GM12878 (cell line): Measurements from ENCODE around the gene CDH4. TPM values are rescaled to one million over a fixed set of nuclear protein-coding genes. Genes with fewer than 3 reads are reported as not detected.

ENCODE experiments used
- ATAC-seq: fragments of 200-7000 bp; cut with Tn5 transposase; 3 replicates; pipeline ENCODE4 v1.9.1; 2020; ENCODE audit warnings: mild to moderate bottlenecking, moderate library complexity
- BruUV-seq: library from RNA; stranded (reverse); fragments of 400-500 nt; replicated peaks from 2 replicates; lab custom pipeline; 2021; lab: Mats Ljungman, UMichigan
- CTCF ChIA-PET: fragments of 300-600 bp; sonication (Branson Sonifier 250); formaldehyde crosslinking; extraction: SDS; loops from one replicate; lab custom pipeline; 2021; ENCODE audit warnings: inconsistent platforms; lab: Yijun Ruan, JAX
- POLR2A ChIA-PET: fragments of 350-600 bp; formaldehyde crosslinking; extraction: SDS; loops from one replicate; lab custom pipeline; 2021; ENCODE audit warnings: inconsistent platforms; lab: Charles Lee
- RAD21 ChIA-PET: fragments of 300-600 bp; sonication (Branson Sonifier 250); formaldehyde crosslinking; loops from one replicate; lab custom pipeline; 2023; ENCODE audit warnings: antibody characterized with exemption; ENCODE audit not compliant: unreplicated experiment; lab: Charles Lee
- SMC1A ChIA-PET: fragments of 300-600 bp; sonication (Branson Sonifier 250); formaldehyde crosslinking; loops from one replicate; lab custom pipeline; 2023; ENCODE audit not compliant: unreplicated experiment, uncharacterized antibody; lab: Charles Lee
- DNase-seq: peaks from one replicate; pipeline ENCODE4 v3.0.0-alpha.2; 2011; ENCODE audit warnings: low read depth, low spot score
- FAIRE-seq: peaks from 3 replicates; lab custom pipeline; 2011; peaks lifted over from hg19 to GRCh38; lab: Jason Lieb, UNC
- H2AFZ ChIP-seq: 2 replicates; pipeline ENCODE4 v1.6.0; 2011; ENCODE audit warnings: low read depth, low read length, control low read depth; ENCODE audit not compliant: control insufficient read depth
- H3K27ac ChIP-seq: 2 replicates; pipeline ENCODE4 v1.5.1; 2011; ENCODE audit warnings: control low read depth; ENCODE audit not compliant: control insufficient read depth, insufficient read depth
- H3K27me3 ChIP-seq, 2 experiments: replicated peaks in 1 of 2; 2 replicates each; pipeline versions ENCODE4 v1.6.0 to v1.6.1; 2011; ENCODE audit warnings: low read length in 1 of 2; ENCODE audit not compliant: control insufficient read depth in 2 of 2, insufficient read depth in 2 of 2
- H3K36me3 ChIP-seq, 2 experiments: 2 replicates each; pipeline ENCODE4 v1.5.1; 2011; ENCODE audit warnings: low read length in 1 of 2; ENCODE audit not compliant: control insufficient read depth in 2 of 2, insufficient read depth in 2 of 2
- H3K4me1 ChIP-seq: 2 replicates; pipeline ENCODE4 v1.6.1; 2011; ENCODE audit warnings: mild to moderate bottlenecking, low read length, moderate library complexity, mixed read lengths; ENCODE audit not compliant: control insufficient read depth, insufficient read depth
- H3K4me2 ChIP-seq: 2 replicates; pipeline ENCODE4 v1.6.0; 2011; ENCODE audit warnings: control low read depth; ENCODE audit not compliant: control insufficient read depth, insufficient read depth
- H3K4me3 ChIP-seq: fragments of 200-600 bp; sonication (generic); 2 replicates; pipeline ENCODE4 v1.5.1; 2016
- H3K79me2 ChIP-seq: 2 replicates; pipeline ENCODE4 v1.6.0; 2011; ENCODE audit warnings: low read length; ENCODE audit not compliant: control insufficient read depth, insufficient read depth
- H3K9ac ChIP-seq: 2 replicates; pipeline ENCODE4 v1.8.0; 2011; ENCODE audit warnings: low read length, control low read depth, mixed read lengths; ENCODE audit not compliant: control insufficient read depth, insufficient read depth
- H3K9me3 ChIP-seq: replicated peaks from 3 replicates; pipeline ENCODE4 v1.5.1; 2011; ENCODE audit warnings: mild to moderate bottlenecking, low read length; ENCODE audit not compliant: control insufficient read depth, insufficient read depth
- H4K20me1 ChIP-seq: 2 replicates; pipeline ENCODE4 v1.6.0; 2011; ENCODE audit not compliant: control insufficient read depth, insufficient read depth
- BHLHE40 ChIP-seq, 2 experiments: fragments of 450-650 bp in 1 of 2; IDR thresholded peaks; 2 replicates each; pipeline ENCODE4 v1.6.1; 2011 to 2017; ENCODE audit warnings: low read depth in 2 of 2, borderline replicate concordance in 1 of 2, improper control_type of control experiment in 1 of 2, low read length in 1 of 2, mild to moderate bottlenecking in 1 of 2
- BMI1 ChIP-seq: fragments of 450-650 bp; IDR thresholded peaks from 2 replicates; pipeline ENCODE4 v1.6.1; 2016; ENCODE audit warnings: mild to moderate bottlenecking, moderate library complexity, borderline replicate concordance
- CBX3 ChIP-seq: fragments of 200-600 bp; sonication (generic); IDR thresholded peaks from 2 replicates; pipeline ENCODE4 v1.6.1; 2016; ENCODE audit warnings: low read depth, borderline replicate concordance
- ETV6 ChIP-seq, 2 experiments: fragments of 450-650 bp in 1 of 2; IDR thresholded peaks in 1 of 2; conservative IDR thresholded peaks in 1 of 2; 2 replicates each; pipeline ENCODE4 v1.6.1; 2014; ENCODE audit warnings: antibody characterized with exemption in 1 of 2, borderline replicate concordance in 1 of 2, low read depth in 1 of 2, mild to moderate bottlenecking in 1 of 2, moderate library complexity in 1 of 2
- NBN ChIP-seq: fragments of 450-650 bp; IDR thresholded peaks from 2 replicates; pipeline ENCODE4 v1.6.1; 2016
- NR2C1 ChIP-seq: fragments of 450-650 bp; IDR thresholded peaks from 2 replicates; pipeline ENCODE4 v1.6.1; 2017; ENCODE audit warnings: antibody characterized with exemption, mild to moderate bottlenecking, moderate library complexity
- NR2C2 ChIP-seq: IDR thresholded peaks from 2 replicates; pipeline ENCODE4 v1.6.1; 2011; ENCODE audit warnings: borderline replicate concordance, low read depth; ENCODE audit not compliant: control insufficient read depth, insufficient read length
- PAX8 ChIP-seq: fragments of 450-650 bp; IDR thresholded peaks from 2 replicates; pipeline ENCODE4 v1.6.1; 2017; ENCODE audit warnings: mild to moderate bottlenecking, moderate library complexity
- RB1 ChIP-seq: fragments of 450-650 bp; formaldehyde crosslinking; IDR thresholded peaks from 2 replicates; pipeline ENCODE4 v1.6.1; 2017; ENCODE audit warnings: mild to moderate bottlenecking, borderline replicate concordance
- SMAD5 ChIP-seq: IDR thresholded peaks from 2 replicates; pipeline ENCODE4 v1.6.1; 2016; ENCODE audit warnings: antibody characterized with exemption, low read depth
- SREBF2 ChIP-seq: IDR thresholded peaks from 2 replicates; pipeline ENCODE4 v1.6.1; 2012; ENCODE audit warnings: mild to moderate bottlenecking, low read length
- TARDBP ChIP-seq: IDR thresholded peaks from 2 replicates; pipeline ENCODE4 v1.6.1; 2016; ENCODE audit warnings: borderline replicate concordance
- ZNF384 ChIP-seq: IDR thresholded peaks from 2 replicates; pipeline ENCODE4 v1.6.1; 2012; ENCODE audit warnings: low read depth, mild to moderate bottlenecking, low read length, improper control_type of control experiment, borderline replicate concordance
- WGBS: methylation state at CpG from one replicate; pipeline ENCODE4 v1.1.6; 2016; ENCODE audit warnings: low lambda C conversion rate; ENCODE audit not compliant: insufficient replicate concordance, insufficient coverage; ENCODE audit errors: missing lambda C conversion rate; 5-methylcytosine and 5-hydroxymethylcytosine counted together
- in situ Hi-C: fragments of 300-500 bp; cut with MboI; formaldehyde crosslinking; loops from 9 replicates; pipeline ENCODE4 v1.14.3; 2018; ENCODE audit warnings: mixed read lengths
- intact Hi-C: fragments of 100-400 bp; cut with micrococcal nuclease; formaldehyde crosslinking; loops from one replicate; pipeline ENCODE4 v1.14.2; 2022; ENCODE audit not compliant: unreplicated experiment
- polyA plus RNA-seq, 11 experiments: library from polyadenylated mRNA; depleted of rRNA in 4 of 11; unstranded in 6 of 11; stranded (reverse) in 5 of 11; fragments of >200 nt; fragmentation: Nextera tagmentation in 4 of 11; fragmentation: Illumina TruSeq in 1 of 11; extraction: Ambion mirVana in 4 of 11; extraction: Trizol in 1 of 11; gene quantifications; 1 replicate in 1 of 11; 2 replicates in 10 of 11; pipeline versions ENCODE4 v1.2.1 to v1.2.3, GENCODE V29; 2011 to 2016; ENCODE audit warnings: inconsistent platforms in 2 of 11, missing spikeins in 2 of 11, low read depth in 1 of 11
- total RNA-seq, 4 experiments: library from RNA; depleted of rRNA in 3 of 4; stranded (reverse); fragments of >200 nt in 3 of 4; fragmentation: Illumina TruSeq in 1 of 4; extraction: Trizol in 1 of 4; gene quantifications; 2 replicates each; pipeline versions ENCODE4 v1.2.1 to v1.2.3, GENCODE V29; 2013 to 2021
- TF ChIP-seq, protein P1 (sequence below): IDR thresholded peaks from 2 replicates; pipeline ENCODE4 v1.6.1; 2012; ENCODE audit warnings: low read depth, low read length, improper control_type of control experiment
- TF ChIP-seq, protein P2 (sequence below): fragments of 450-650 bp; IDR thresholded peaks from 2 replicates; pipeline ENCODE4 v1.6.1; 2017; ENCODE audit warnings: low read depth, mild to moderate bottlenecking, moderate library complexity
- TF ChIP-seq, protein P3 (sequence below): fragments of 150-350 bp; IDR thresholded peaks from 2 replicates; pipeline ENCODE4 v1.6.1; 2014; ENCODE audit warnings: mild to moderate bottlenecking, low read depth, low read length
- TF ChIP-seq, protein P4 (sequence below): fragments of 450-650 bp; IDR thresholded peaks from 2 replicates; pipeline ENCODE4 v1.6.1; 2017; ENCODE audit warnings: mild to moderate bottlenecking

The CDH4 gene
- total and polyA plus RNA-seq, 10 of the 15 experiments (the other 5 are each of a cell fraction or from before 2014, with no cell fraction given) = not detected

DNA sequence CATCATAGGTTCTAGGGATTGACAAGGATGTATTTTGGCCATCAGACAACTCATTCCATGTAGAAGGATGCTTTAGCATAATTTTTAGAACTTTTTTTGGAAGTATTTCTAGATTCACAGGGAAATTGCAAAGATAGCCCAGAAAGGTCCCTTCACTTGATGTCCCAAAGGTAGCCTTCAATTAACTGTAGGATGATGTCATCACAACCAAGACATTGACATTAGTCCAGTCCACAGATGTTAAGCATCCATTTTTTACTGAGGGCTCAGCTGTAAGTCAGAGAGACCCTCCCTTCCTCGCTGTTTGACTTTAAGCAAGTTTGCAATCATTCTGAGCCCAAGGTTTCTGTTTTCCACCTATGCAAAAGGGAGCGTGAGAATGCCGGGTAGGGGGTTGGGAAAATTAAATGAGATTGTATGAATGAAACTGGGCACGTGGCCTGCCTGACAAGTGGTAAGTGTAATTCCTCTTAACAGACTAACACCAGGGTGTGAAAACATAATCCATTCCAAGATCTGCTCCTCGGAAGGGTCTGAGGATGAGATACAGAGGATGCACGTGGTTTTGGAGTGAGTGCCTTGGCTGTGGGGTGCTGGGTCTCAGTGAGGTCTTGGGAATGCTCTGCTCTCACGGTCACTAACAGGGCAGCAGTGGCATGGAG, 126.8 kb downstream of the CDH4 start:
- in situ Hi-C loops = loop anchor here (5.0 kb wide), 1 partner anchor 52 kb away; no protein-coding TSS in a partner anchor
- RAD21 ChIA-PET = no interaction called here
- H3K27me3 ChIP-seq = no peaks in the 10 kb centered on the region
- DNase-seq = no peak
- ATAC-seq = no peak
- WGBS = 34% methylated on average over 7 of the region's 7 CpGs
- POLR2A ChIA-PET = no interaction called here
- CTCF ChIA-PET = no interaction called here
- no peak overlapping the region for H2AFZ ChIP-seq
- SMC1A ChIA-PET = no interaction called here
- FAIRE-seq = no peak
- no peaks in the 10 kb centered on the region for H4K20me1 ChIP-seq
- no peaks in the 10 kb centered on the region; the same call in 2 of the 3 replicates for H3K9me3 ChIP-seq
- no peak overlapping the region for H3K27ac ChIP-seq
- H3K4me2 ChIP-seq = no peak overlapping the region
- no peaks in the 10 kb centered on the region for H3K36me3 ChIP-seq
- intact Hi-C loops = no loop called here
- no TSS peak for BruUV-seq
- no peak overlapping the region for H3K4me3 ChIP-seq
- H3K79me2 ChIP-seq = no peaks in the 10 kb centered on the region
- H3K4me1 ChIP-seq = no peaks in the 10 kb centered on the region
- no peak overlapping the region for H3K9ac ChIP-seq
- no peak for TF ChIP-seq ETV6 (conservative IDR thresholded peaks at IDR 0.05 in 1 of 2, IDR thresholded peaks at IDR 0.05 in 1 of 2; ENCODE audit: borderline replicate concordance in 1 of 2, low read depth in 1 of 2)
- TF ChIP-seq SREBF2 = no peak
- no peak for TF ChIP-seq NR2C1
- TF ChIP-seq, protein P1, sequence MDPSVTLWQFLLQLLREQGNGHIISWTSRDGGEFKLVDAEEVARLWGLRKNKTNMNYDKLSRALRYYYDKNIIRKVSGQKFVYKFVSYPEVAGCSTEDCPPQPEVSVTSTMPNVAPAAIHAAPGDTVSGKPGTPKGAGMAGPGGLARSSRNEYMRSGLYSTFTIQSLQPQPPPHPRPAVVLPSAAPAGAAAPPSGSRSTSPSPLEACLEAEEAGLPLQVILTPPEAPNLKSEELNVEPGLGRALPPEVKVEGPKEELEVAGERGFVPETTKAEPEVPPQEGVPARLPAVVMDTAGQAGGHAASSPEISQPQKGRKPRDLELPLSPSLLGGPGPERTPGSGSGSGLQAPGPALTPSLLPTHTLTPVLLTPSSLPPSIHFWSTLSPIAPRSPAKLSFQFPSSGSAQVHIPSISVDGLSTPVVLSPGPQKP = no peak
- TF ChIP-seq NR2C2 = no peak
- TF ChIP-seq ZNF384 = no peak
- TF ChIP-seq BMI1 = no peak
- TF ChIP-seq PAX8 = no peak
- no peak for TF ChIP-seq SMAD5
- TF ChIP-seq CBX3 = no peak
- TF ChIP-seq, protein P2, sequence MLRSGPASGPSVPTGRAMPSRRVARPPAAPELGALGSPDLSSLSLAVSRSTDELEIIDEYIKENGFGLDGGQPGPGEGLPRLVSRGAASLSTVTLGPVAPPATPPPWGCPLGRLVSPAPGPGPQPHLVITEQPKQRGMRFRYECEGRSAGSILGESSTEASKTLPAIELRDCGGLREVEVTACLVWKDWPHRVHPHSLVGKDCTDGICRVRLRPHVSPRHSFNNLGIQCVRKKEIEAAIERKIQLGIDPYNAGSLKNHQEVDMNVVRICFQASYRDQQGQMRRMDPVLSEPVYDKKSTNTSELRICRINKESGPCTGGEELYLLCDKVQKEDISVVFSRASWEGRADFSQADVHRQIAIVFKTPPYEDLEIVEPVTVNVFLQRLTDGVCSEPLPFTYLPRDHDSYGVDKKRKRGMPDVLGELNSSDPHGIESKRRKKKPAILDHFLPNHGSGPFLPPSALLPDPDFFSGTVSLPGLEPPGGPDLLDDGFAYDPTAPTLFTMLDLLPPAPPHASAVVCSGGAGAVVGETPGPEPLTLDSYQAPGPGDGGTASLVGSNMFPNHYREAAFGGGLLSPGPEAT = no peak
- TF ChIP-seq TARDBP = no peak
- TF ChIP-seq, protein P3, sequence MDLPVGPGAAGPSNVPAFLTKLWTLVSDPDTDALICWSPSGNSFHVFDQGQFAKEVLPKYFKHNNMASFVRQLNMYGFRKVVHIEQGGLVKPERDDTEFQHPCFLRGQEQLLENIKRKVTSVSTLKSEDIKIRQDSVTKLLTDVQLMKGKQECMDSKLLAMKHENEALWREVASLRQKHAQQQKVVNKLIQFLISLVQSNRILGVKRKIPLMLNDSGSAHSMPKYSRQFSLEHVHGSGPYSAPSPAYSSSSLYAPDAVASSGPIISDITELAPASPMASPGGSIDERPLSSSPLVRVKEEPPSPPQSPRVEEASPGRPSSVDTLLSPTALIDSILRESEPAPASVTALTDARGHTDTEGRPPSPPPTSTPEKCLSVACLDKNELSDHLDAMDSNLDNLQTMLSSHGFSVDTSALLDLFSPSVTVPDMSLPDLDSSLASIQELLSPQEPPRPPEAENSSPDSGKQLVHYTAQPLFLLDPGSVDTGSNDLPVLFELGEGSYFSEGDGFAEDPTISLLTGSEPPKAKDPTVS = no peak
- TF ChIP-seq BHLHE40 (IDR thresholded peaks at IDR 0.05; ENCODE audit: borderline replicate concordance in 1 of 2, low read depth in 2 of 2, low read length in 1 of 2) = no peak
- TF ChIP-seq, protein P4, sequence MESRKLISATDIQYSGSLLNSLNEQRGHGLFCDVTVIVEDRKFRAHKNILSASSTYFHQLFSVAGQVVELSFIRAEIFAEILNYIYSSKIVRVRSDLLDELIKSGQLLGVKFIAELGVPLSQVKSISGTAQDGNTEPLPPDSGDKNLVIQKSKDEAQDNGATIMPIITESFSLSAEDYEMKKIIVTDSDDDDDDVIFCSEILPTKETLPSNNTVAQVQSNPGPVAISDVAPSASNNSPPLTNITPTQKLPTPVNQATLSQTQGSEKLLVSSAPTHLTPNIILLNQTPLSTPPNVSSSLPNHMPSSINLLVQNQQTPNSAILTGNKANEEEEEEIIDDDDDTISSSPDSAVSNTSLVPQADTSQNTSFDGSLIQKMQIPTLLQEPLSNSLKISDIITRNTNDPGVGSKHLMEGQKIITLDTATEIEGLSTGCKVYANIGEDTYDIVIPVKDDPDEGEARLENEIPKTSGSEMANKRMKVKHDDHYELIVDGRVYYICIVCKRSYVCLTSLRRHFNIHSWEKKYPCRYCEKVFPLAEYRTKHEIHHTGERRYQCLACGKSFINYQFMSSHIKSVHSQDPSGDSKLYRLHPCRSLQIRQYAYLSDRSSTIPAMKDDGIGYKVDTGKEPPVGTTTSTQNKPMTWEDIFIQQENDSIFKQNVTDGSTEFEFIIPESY = no peak
- TF ChIP-seq NBN = no peak
- no peak for TF ChIP-seq RB1
